PC-9 (cell line): ENCODE results near the gene NDUFV3. TPM values are rescaled to one million over a fixed set of nuclear protein-coding genes. Genes with fewer than 3 reads are reported as not detected.
A peak's percentile ranks its signal among the peaks of the same experiment; 100 is the strongest.
"Not testable (repeated sequence)": the region's sequence is repeated elsewhere in the genome, so short reads cannot be mapped to it uniquely, and the experiment has no call there.

ENCODE experiments used
- BruUV-seq: library from RNA; stranded (reverse); fragments of 400-500 nt; replicated peaks from 2 replicates; lab custom pipeline; 2021; lab: Mats Ljungman, UMichigan
- CTCF ChIA-PET: fragments of 300-600 bp; sonication (Branson Sonifier 250); formaldehyde crosslinking; loops from one replicate; lab custom pipeline; 2022; ENCODE audit warnings: antibody characterized with exemption; lab: Charles Lee
- POLR2A ChIA-PET: fragments of 300-600 bp; sonication (Branson Sonifier 250); formaldehyde crosslinking; loops from one replicate; lab custom pipeline; 2022; ENCODE audit warnings: antibody characterized with exemption; ENCODE audit not compliant: unreplicated experiment; lab: Charles Lee
- DNase-seq, 2 experiments: peaks; one replicate each; pipeline versions ENCODE4 v3.0.0 to v3.0.0-alpha.2; 2015 to 2022; ENCODE audit warnings: mixed read lengths in 1 of 2
- H2AFZ ChIP-seq: fragments of 200-600 bp; sonication (generic); 2 replicates; pipeline ENCODE4 v1.8.1; 2017; ENCODE audit warnings: antibody characterized with exemption
- H3F3A ChIP-seq: fragments of 200-600 bp; sonication (generic); 2 replicates; pipeline ENCODE4 v1.8.1; 2017; ENCODE audit warnings: antibody characterized with exemption, mild to moderate bottlenecking, low read depth; ENCODE audit not compliant: insufficient read depth
- H3K27ac ChIP-seq: fragments of 200-600 bp; sonication (generic); 2 replicates; pipeline ENCODE4 v1.6.1; 2016; ENCODE audit warnings: mixed run types
- H3K27me3 ChIP-seq: fragments of 200-600 bp; sonication (generic); 2 replicates; pipeline ENCODE4 v1.6.1; 2016; ENCODE audit warnings: low read depth, mixed run types; ENCODE audit not compliant: insufficient read depth
- H3K36me3 ChIP-seq: fragments of 200-600 bp; sonication (generic); 2 replicates; pipeline ENCODE4 v1.6.1; 2016; ENCODE audit warnings: low read depth, mixed run types
- H3K4me1 ChIP-seq: fragments of 200-600 bp; sonication (generic); replicated peaks from 2 replicates; pipeline ENCODE4 v1.6.1; 2016; ENCODE audit warnings: mixed run types; ENCODE audit not compliant: insufficient read depth
- H3K4me2 ChIP-seq: fragments of 200-600 bp; sonication (generic); 2 replicates; pipeline ENCODE4 v1.6.1; 2017; ENCODE audit warnings: mixed run types
- H3K4me3 ChIP-seq: fragments of 200-600 bp; sonication (generic); 2 replicates; pipeline ENCODE4 v1.6.1; 2016; ENCODE audit warnings: mixed run types
- H3K79me2 ChIP-seq: fragments of 200-600 bp; sonication (generic); 2 replicates; pipeline ENCODE4 v1.6.1; 2017; ENCODE audit warnings: low read depth, mixed run types
- H3K9me2 ChIP-seq: fragments of 200-600 bp; sonication (generic); 2 replicates; pipeline ENCODE4 v1.8.1; 2017; ENCODE audit warnings: mild to moderate bottlenecking; ENCODE audit not compliant: insufficient read depth
- H3K9me3 ChIP-seq: fragments of 200-600 bp; sonication (generic); 2 replicates; pipeline ENCODE4 v1.8.1; 2016; ENCODE audit warnings: low read depth; ENCODE audit not compliant: insufficient read depth
- H4K20me1 ChIP-seq: fragments of 200-600 bp; sonication (generic); 2 replicates; pipeline ENCODE4 v1.8.1; 2017; ENCODE audit not compliant: insufficient read depth
- CTCF ChIP-seq: fragments of 200-600 bp; sonication (generic); conservative IDR thresholded peaks from 2 replicates; pipeline ENCODE4 v1.6.1; 2017; ENCODE audit warnings: mixed run types, antibody characterized with exemption, mild to moderate bottlenecking, moderate library complexity
- EZH2 ChIP-seq: fragments of 200-600 bp; sonication (generic); IDR thresholded peaks from 2 replicates; pipeline ENCODE4 v1.8.0; 2017; ENCODE audit warnings: antibody characterized with exemption, low read depth
- intact Hi-C: fragments of 100-400 bp; cut with micrococcal nuclease; formaldehyde crosslinking; loops from one replicate; pipeline ENCODE4 v1.10.0; 2022; ENCODE audit not compliant: unreplicated experiment
- total RNA-seq: library from RNA; stranded (reverse); gene quantifications from 2 replicates; pipeline ENCODE4 v1.2.3, GENCODE V29; 2021

NDUFV3 gene
- total RNA-seq, 1 experiment from 2014 or later: 20.7 TPM

GRCh38 chr21:42939582-42940413, 46.7 kb downstream of the NDUFV3 start:
- Histone ChIP-seq H3K79me2 (no peaks in the 10 kb centered on the region), H3K9me2 (no peaks in the 10 kb centered on the region), H3K4me1 (peaks cover 7% of the 10 kb centered on the region; the same call in 1 of the 2 replicates), H4K20me1 (no peaks in the 10 kb centered on the region), H2AFZ (no peak overlapping the region), H3F3A (peaks cover 12% of the 10 kb centered on the region; the same call in 1 of the 2 replicates), H3K4me2 (0 out of 2 replicates have a peak overlapping the region, but pooled peaks have one; percentile 1), H3K4me3 (no peak overlapping the region), H3K27ac (no peak overlapping the region), H3K36me3 (no peaks in the 10 kb centered on the region), H3K9me3 (no peaks in the 10 kb centered on the region), H3K27me3 (no peaks in the 10 kb centered on the region)
- ChIA-PET POLR2A (no interaction called here), CTCF (no interaction called here)
- intact Hi-C loops: no loop called here
- no peak for TF ChIP-seq CTCF
- TF ChIP-seq EZH2: no peak
- no TSS peak for BruUV-seq
- peak; percentile 51 to 85 for DNase-seq

- Histone ChIP-seq H3K79me2 (no peaks in the 10 kb centered on the region), H3K4me2 (no peak overlapping the region), H3F3A (peaks cover 12% of the 10 kb centered on the region; the same call in 1 of the 2 replicates), H3K4me1 (peaks cover 7% of the 10 kb centered on the region; the same call in 1 of the 2 replicates), H3K4me3 (no peak overlapping the region), H3K27me3 (no peaks in the 10 kb centered on the region), H3K27ac (no peak overlapping the region), H3K9me2 (no peaks in the 10 kb centered on the region), H4K20me1 (no peaks in the 10 kb centered on the region), H3K36me3 (no peaks in the 10 kb centered on the region), H3K9me3 (no peaks in the 10 kb centered on the region), H2AFZ (no peak overlapping the region)
- BruUV-seq: no TSS peak
- ChIA-PET POLR2A (interaction anchor here (0.6 kb wide), 1 partner anchor 18 kb away, joined by 3 read pairs; no protein-coding TSS in a partner anchor), CTCF (no interaction called here)
- intact Hi-C loops: no loop called here
- no peak for TF ChIP-seq EZH2
- no peak for TF ChIP-seq CTCF
- DNase-seq: no peak
Observed at GRCh38 chr21:42941696-42942085, 48.6 kb downstream of the NDUFV3 start.

- no peak overlapping the region for H2AFZ ChIP-seq
- H3K9me3 ChIP-seq: no peaks in the 10 kb centered on the region
- peaks cover 7% of the 10 kb centered on the region; the same call in 1 of the 2 replicates for H3K4me1 ChIP-seq
- no peak overlapping the region for H3K4me3 ChIP-seq
- ChIA-PET POLR2A (interaction anchor here (0.6 kb wide), 1 partner anchor 18 kb away, joined by 3 read pairs; no protein-coding TSS in a partner anchor), CTCF (no interaction called here)
- peaks cover 12% of the 10 kb centered on the region; the same call in 1 of the 2 replicates for H3F3A ChIP-seq
- no peaks in the 10 kb centered on the region for H3K9me2 ChIP-seq
- no peaks in the 10 kb centered on the region for H3K36me3 ChIP-seq
- no peak for DNase-seq
- TF ChIP-seq CTCF: no peak
- TF ChIP-seq EZH2: no peak
- no peaks in the 10 kb centered on the region for H3K79me2 ChIP-seq
- H3K27me3 ChIP-seq: no peaks in the 10 kb centered on the region
- no peak overlapping the region for H3K4me2 ChIP-seq
- H3K27ac ChIP-seq: no peak overlapping the region
- no peaks in the 10 kb centered on the region for H4K20me1 ChIP-seq
- no TSS peak for BruUV-seq
- intact Hi-C loops: no loop called here
Observed at GRCh38 chr21:42942244-42942643, 49.1 kb downstream of the NDUFV3 start.

GRCh38 chr21:42949094-42949755, 56.1 kb downstream of the NDUFV3 start:
- H3K4me3 ChIP-seq, H3K9me2 ChIP-seq, H3K27ac ChIP-seq, H3K9me3 ChIP-seq, BruUV-seq, POLR2A ChIA-PET, H2AFZ ChIP-seq, H3K79me2 ChIP-seq, H3F3A ChIP-seq, H3K27me3 ChIP-seq, DNase-seq, H3K36me3 ChIP-seq, H3K4me1 ChIP-seq, H4K20me1 ChIP-seq, intact Hi-C loops, H3K4me2 ChIP-seq, CTCF ChIA-PET: not testable (repeated sequence)

- POLR2A ChIA-PET, H3K79me2 ChIP-seq, DNase-seq, CTCF ChIA-PET, H4K20me1 ChIP-seq, intact Hi-C loops, H3K36me3 ChIP-seq, H3K9me3 ChIP-seq, H3K27me3 ChIP-seq, H3K27ac ChIP-seq, H2AFZ ChIP-seq, H3F3A ChIP-seq, BruUV-seq, H3K9me2 ChIP-seq, H3K4me2 ChIP-seq, H3K4me3 ChIP-seq: not testable (repeated sequence)
- H3K4me1 ChIP-seq: peaks cover 14% of the 10 kb centered on the region
Observed at GRCh38 chr21:42951193-42951592, 58.1 kb downstream of the NDUFV3 start.
